Upper lobe of right lung (tissue), 1 donor: Measurements from ENCODE around the gene BCL2L11. TPM values are rescaled to one million over a fixed set of nuclear protein-coding genes. Genes with fewer than 3 reads are reported as not detected.

Experiments used
- ATAC-seq: fragments of 200-7000 bp; cut with Tn5 transposase; one replicate; pipeline ENCODE4 v1.9.1; 2020; ENCODE audit warnings: mild to moderate bottlenecking, moderate library complexity
- DNase-seq: peaks from one replicate; pipeline ENCODE4 v3.0.0-alpha.2; 2020
- H3K27ac ChIP-seq: fragments of 200-600 bp; one replicate; pipeline ENCODE4 v1.8.0; 2022
- H3K27me3 ChIP-seq: fragments of 200-600 bp; one replicate; pipeline ENCODE4 v1.8.0; 2022; ENCODE audit warnings: mild to moderate bottlenecking
- H3K36me3 ChIP-seq: fragments of 200-600 bp; one replicate; pipeline ENCODE4 v1.8.0; 2022
- H3K4me1 ChIP-seq: fragments of 200-600 bp; one replicate; pipeline ENCODE4 v1.8.0; 2022
- H3K4me3 ChIP-seq: fragments of 200-600 bp; one replicate; pipeline ENCODE4 v1.8.0; 2022; ENCODE audit warnings: mild to moderate bottlenecking
- H3K9me3 ChIP-seq: fragments of 200-600 bp; one replicate; pipeline ENCODE4 v1.8.0; 2022
- intact Hi-C: fragments of 100-400 bp; cut with DNase I; formaldehyde crosslinking; loops from one replicate; pipeline ENCODE4 v1.11.0; 2022
- total RNA-seq: library from RNA; stranded (reverse); fragmentation: NEBNext Ultra II Directional; extraction: Animal tissue kit (Norgen Biotek cat#: 25700); gene quantifications from one replicate; pipeline ENCODE4 v1.2.1, GENCODE V29; 2021
- TF ChIP-seq, protein P1 (sequence below): fragments of 200-600 bp; IDR thresholded peaks from one replicate; pipeline ENCODE4 v1.8.0; 2022; ENCODE audit warnings: antibody characterized with exemption
- donor health status: DM: no; HTN: yes; CAD: no; lungs with severe emphysema.

BCL2L11 gene
- total RNA-seq, 1 donor from 2014 or later: 23.9 TPM

- Histone ChIP-seq H3K4me3 (no peak overlapping the region), H3K27ac (no peak overlapping the region), H3K4me1 (peaks cover 11% of the 10 kb centered on the region), H3K36me3 (peaks cover 14% of the 10 kb centered on the region), H3K9me3 (no peaks in the 10 kb centered on the region), H3K27me3 (no peaks in the 10 kb centered on the region)
- DNase-seq (no peak), ATAC-seq (no peak)
- TF ChIP-seq, protein P1, sequence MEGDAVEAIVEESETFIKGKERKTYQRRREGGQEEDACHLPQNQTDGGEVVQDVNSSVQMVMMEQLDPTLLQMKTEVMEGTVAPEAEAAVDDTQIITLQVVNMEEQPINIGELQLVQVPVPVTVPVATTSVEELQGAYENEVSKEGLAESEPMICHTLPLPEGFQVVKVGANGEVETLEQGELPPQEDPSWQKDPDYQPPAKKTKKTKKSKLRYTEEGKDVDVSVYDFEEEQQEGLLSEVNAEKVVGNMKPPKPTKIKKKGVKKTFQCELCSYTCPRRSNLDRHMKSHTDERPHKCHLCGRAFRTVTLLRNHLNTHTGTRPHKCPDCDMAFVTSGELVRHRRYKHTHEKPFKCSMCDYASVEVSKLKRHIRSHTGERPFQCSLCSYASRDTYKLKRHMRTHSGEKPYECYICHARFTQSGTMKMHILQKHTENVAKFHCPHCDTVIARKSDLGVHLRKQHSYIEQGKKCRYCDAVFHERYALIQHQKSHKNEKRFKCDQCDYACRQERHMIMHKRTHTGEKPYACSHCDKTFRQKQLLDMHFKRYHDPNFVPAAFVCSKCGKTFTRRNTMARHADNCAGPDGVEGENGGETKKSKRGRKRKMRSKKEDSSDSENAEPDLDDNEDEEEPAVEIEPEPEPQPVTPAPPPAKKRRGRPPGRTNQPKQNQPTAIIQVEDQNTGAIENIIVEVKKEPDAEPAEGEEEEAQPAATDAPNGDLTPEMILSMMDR: no peak
- intact Hi-C loops: no loop called here
Measured at GRCh38 chr2:111145103-111145760, 24.5 kb downstream of the BCL2L11 start.

- no peak for DNase-seq
- intact Hi-C loops: no loop called here
- Histone ChIP-seq H3K36me3 (peaks cover 21% of the 10 kb centered on the region), H3K27ac (no peak overlapping the region), H3K27me3 (no peaks in the 10 kb centered on the region), H3K4me3 (no peak overlapping the region), H3K4me1 (peaks cover 11% of the 10 kb centered on the region), H3K9me3 (no peaks in the 10 kb centered on the region)
- ATAC-seq: no peak
- TF ChIP-seq, protein P1: no peak
Measured at GRCh38 chr2:111145951-111146350, 25.2 kb downstream of the BCL2L11 start.

DNA sequence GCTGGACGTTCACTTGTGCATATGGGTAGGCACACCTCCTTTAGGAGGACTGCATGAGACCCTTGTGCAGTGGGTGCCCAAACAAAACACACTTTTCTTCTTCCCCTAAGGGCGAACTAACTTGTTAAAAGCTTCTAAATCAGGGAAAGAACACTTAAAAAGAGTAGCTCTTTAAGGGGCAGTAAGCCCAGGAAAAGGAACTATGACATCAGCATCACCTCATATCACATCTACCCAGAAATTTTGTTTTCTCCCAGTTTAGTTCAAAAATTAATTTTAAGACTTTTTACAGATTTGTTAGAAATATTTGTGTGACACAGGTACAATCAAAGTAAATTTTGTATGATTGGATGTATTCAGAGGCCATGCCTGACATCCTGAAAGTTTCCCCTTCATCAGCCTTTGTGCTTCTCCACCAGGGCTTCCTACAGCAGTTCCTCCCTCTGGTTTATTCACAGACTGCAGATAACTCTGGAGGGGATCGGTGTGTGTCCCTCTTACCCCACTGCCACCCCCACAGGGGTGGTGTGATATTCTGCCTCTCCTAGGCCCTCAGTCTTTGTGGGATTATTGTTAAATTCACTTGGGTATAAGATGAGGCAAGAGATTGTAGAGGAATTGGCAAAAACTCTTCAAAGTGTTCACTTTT lies 27.6 kb downstream of the BCL2L11 start:
- intact Hi-C loops: no loop called here
- ATAC-seq: no peak
- H3K27ac ChIP-seq: no peak overlapping the region

DNA sequence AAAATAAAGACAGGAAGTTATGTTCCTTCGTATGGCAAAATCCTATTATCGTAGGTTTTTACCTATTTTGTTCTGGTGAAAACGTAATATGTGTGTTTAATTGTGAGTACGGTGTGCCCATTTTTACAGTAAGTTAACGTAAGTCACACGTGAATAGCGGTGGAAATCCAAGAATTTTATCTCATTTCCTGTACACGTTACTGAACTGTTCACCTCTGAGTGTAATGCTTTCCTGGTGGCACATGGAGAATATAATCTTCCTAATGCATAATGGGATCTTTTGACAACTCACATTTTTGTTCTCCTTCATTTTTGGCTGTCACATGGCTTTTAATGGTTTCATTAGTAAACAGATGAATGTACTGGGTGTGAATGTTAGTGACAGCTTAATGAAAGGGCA lies 28.2 kb downstream of the BCL2L11 start:
- ATAC-seq: no peak

More for the DNA sequence above, 27.6 kb downstream of the BCL2L11 start:
- Histone ChIP-seq H3K9me3 (no peaks in the 10 kb centered on the region), H3K36me3 (peaks cover 36% of the 10 kb centered on the region), H3K4me1 (peaks cover 11% of the 10 kb centered on the region), H3K27me3 (no peaks in the 10 kb centered on the region), H3K4me3 (no peak overlapping the region)
- no peak for DNase-seq
- TF ChIP-seq, protein P1: no peak

DNA sequence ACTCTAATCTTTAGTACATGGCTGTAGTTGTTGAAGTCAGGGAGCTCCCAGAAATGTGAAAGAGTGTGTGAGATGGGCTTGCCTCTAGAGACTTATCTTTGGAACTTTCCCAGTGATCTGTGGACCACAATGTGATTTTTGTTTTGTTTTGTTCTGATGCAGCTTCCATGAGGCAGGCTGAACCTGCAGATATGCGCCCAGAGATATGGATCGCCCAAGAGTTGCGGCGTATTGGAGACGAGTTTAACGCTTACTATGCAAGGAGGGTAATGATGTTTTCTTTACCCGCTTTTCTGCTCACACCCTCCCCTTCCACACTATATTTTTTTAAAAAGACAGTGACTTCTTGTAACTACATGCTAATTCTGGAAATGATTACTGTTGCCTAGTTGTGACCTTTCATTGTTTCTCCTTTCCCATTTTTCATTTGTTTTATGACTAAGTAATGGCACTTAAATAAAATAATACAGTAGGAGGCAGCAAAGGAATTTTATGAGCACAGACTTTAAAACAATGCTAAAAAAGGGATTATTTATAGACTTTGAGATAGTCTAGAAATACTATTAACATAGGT lies 29.3 kb downstream of the BCL2L11 start:
- peaks cover 35% of the 10 kb centered on the region for H3K36me3 ChIP-seq
- peaks cover 11% of the 10 kb centered on the region for H3K4me1 ChIP-seq
- no peaks in the 10 kb centered on the region for H3K9me3 ChIP-seq
- ATAC-seq (no peak), DNase-seq (no peak)
- H3K27ac ChIP-seq: no peak overlapping the region
- H3K27me3 ChIP-seq: no peaks in the 10 kb centered on the region
- TF ChIP-seq, protein P1: no peak
- no peak overlapping the region for H3K4me3 ChIP-seq
- intact Hi-C loops: no loop called here

More for the DNA sequence above, 28.2 kb downstream of the BCL2L11 start:
- Histone ChIP-seq H3K27ac (no peak overlapping the region), H3K4me1 (peaks cover 11% of the 10 kb centered on the region), H3K27me3 (no peaks in the 10 kb centered on the region), H3K4me3 (no peak overlapping the region), H3K9me3 (no peaks in the 10 kb centered on the region), H3K36me3 (peaks cover 40% of the 10 kb centered on the region)
- TF ChIP-seq, protein P1: no peak
- no peak for DNase-seq
- intact Hi-C loops: no loop called here
